HCT116 (cell line): ENCODE results near the gene COL15A1. TPM values are rescaled to one million over a fixed set of nuclear protein-coding genes. Genes with fewer than 3 reads are reported as not detected.

ENCODE experiments used
- ATAC-seq: fragments of 200-7000 bp; cut with Tn5 transposase; 2 replicates; pipeline ENCODE4 v1.9.1; 2020; ENCODE audit warnings: mild to moderate bottlenecking, moderate library complexity
- BruUV-seq: library from RNA; stranded (reverse); fragments of 400-500 nt; replicated peaks from 2 replicates; lab custom pipeline; 2021; lab: Mats Ljungman, UMichigan
- CTCF ChIA-PET: fragments of 300-600 bp; sonication (Branson Sonifier 250); formaldehyde crosslinking; loops from one replicate; lab custom pipeline; 2021; ENCODE audit warnings: antibody characterized with exemption; lab: Charles Lee
- POLR2A ChIA-PET: fragments of 300-600, 350-600 bp; sonication (Branson Sonifier 250); formaldehyde crosslinking; loops from one replicate; lab custom pipeline; 2021; ENCODE audit warnings: antibody characterized with exemption; lab: Charles Lee
- RAD21 ChIA-PET, 2 experiments: fragments of 300-600 bp; sonication (Branson Sonifier 250); formaldehyde crosslinking; loops; one replicate each; lab custom pipeline; 2023; ENCODE audit warnings: low total read pairs in 2 of 2; ENCODE audit not compliant: uncharacterized antibody in 2 of 2, unreplicated experiment in 2 of 2, low non-redundant PET in 1 of 2; lab: Charles Lee
- DNase-seq: peaks from one replicate; pipeline ENCODE4 v3.0.0-alpha.2; 2010; ENCODE audit warnings: low read depth, low spot score
- H2AFZ ChIP-seq: fragments of 200-600 bp; shearing (Covaris generic), sonication (generic); 2 replicates; pipeline ENCODE4 v1.6.1; 2017; ENCODE audit warnings: low read depth, mixed run types, mixed read lengths, antibody characterized with exemption, low read length; ENCODE audit not compliant: poor library complexity, severe bottlenecking
- H3K27ac ChIP-seq: 2 replicates; pipeline ENCODE4 v1.5.1; 2012; ENCODE audit warnings: low read depth, low read length
- H3K27me3 ChIP-seq: fragments of 200-600 bp; sonication (generic); 2 replicates; pipeline ENCODE4 v1.6.1; 2016; ENCODE audit warnings: mixed run types, low read length, mixed read lengths; ENCODE audit not compliant: insufficient read depth
- H3K36me3 ChIP-seq, 2 experiments: fragments of 200-500 bp in 1 of 2; fragments of 200-600 bp in 1 of 2; sonication (Bioruptor generic) in 1 of 2; sonication (generic) in 1 of 2; 2 replicates each; pipeline versions ENCODE4 v1.5.1 to v1.6.1; 2014 to 2016; ENCODE audit warnings: low read length in 2 of 2, inconsistent platforms in 1 of 2, mixed read lengths in 1 of 2, mixed run types in 1 of 2; ENCODE audit not compliant: insufficient read depth in 2 of 2, control insufficient read depth in 1 of 2
- H3K4me1 ChIP-seq, 2 experiments: fragments of 200-600 bp in 1 of 2; sonication (generic) in 1 of 2; 2 replicates each; pipeline versions ENCODE4 v1.5.1 to v1.6.1; 2012 to 2017; ENCODE audit warnings: low read length in 2 of 2, inconsistent platforms in 1 of 2, mild to moderate bottlenecking in 1 of 2, mixed read lengths in 1 of 2, mixed run types in 1 of 2, moderate library complexity in 1 of 2; ENCODE audit not compliant: insufficient read depth in 2 of 2, control insufficient read depth in 1 of 2
- H3K4me2 ChIP-seq: fragments of 200-600 bp; sonication (generic); 2 replicates; pipeline ENCODE4 v1.6.1; 2017; ENCODE audit warnings: mixed run types, low read length, mixed read lengths
- H3K4me3 ChIP-seq, 2 experiments: fragments of 200-600 bp in 1 of 2; sonication (generic) in 1 of 2; replicated peaks in 1 of 2; 2 replicates each; pipeline ENCODE4 v1.5.1; 2011 to 2016; ENCODE audit warnings: low read length in 2 of 2, control low read depth in 1 of 2, low read depth in 1 of 2, mild to moderate bottlenecking in 1 of 2, mixed read lengths in 1 of 2, mixed run types in 1 of 2
- H3K79me2 ChIP-seq: fragments of 200-600 bp; sonication (generic); 2 replicates; pipeline ENCODE4 v1.6.1; 2017; ENCODE audit warnings: mild to moderate bottlenecking, mixed run types, low read length, moderate library complexity, mixed read lengths; ENCODE audit not compliant: insufficient read depth
- H3K9ac ChIP-seq: fragments of 200-600 bp; sonication (generic); 2 replicates; pipeline ENCODE4 v1.6.1; 2016; ENCODE audit warnings: low read length, mixed read lengths
- H3K9me2 ChIP-seq: fragments of 200-600 bp; sonication (generic), shearing (Covaris generic); 2 replicates; pipeline ENCODE4 v1.6.1; 2017; ENCODE audit warnings: mixed run types, mild to moderate bottlenecking, moderate library complexity; ENCODE audit not compliant: insufficient read depth
- H3K9me3 ChIP-seq, 2 experiments: fragments of 200-500 bp in 1 of 2; fragments of 200-600 bp in 1 of 2; sonication (Bioruptor generic) in 1 of 2; sonication (generic) in 1 of 2; 2 replicates each; pipeline ENCODE4 v1.6.1; 2014 to 2017; ENCODE audit warnings: low read length in 2 of 2, mixed read lengths in 2 of 2, inconsistent platforms in 1 of 2, low read depth in 1 of 2, mild to moderate bottlenecking in 1 of 2, mixed run types in 1 of 2, moderate library complexity in 1 of 2; ENCODE audit not compliant: control insufficient read depth in 1 of 2, insufficient read depth in 1 of 2
- H4K20me1 ChIP-seq: fragments of 200-600 bp; sonication (generic), shearing (Covaris generic); 2 replicates; pipeline ENCODE4 v1.6.1; 2017; ENCODE audit warnings: mixed run types, mild to moderate bottlenecking, moderate library complexity; ENCODE audit not compliant: insufficient read depth
- ATF3 ChIP-seq: IDR thresholded peaks from 2 replicates; pipeline ENCODE4 v1.6.1; 2012
- CEBPB ChIP-seq: IDR thresholded peaks from 2 replicates; pipeline ENCODE4 v1.6.1; 2012; ENCODE audit warnings: low read depth
- EGR1 ChIP-seq: IDR thresholded peaks from 2 replicates; pipeline ENCODE4 v1.6.1; 2012; ENCODE audit warnings: low read depth
- ELF1 ChIP-seq: IDR thresholded peaks from 2 replicates; pipeline ENCODE4 v1.6.1; 2012; ENCODE audit warnings: low read depth, borderline replicate concordance
- EZH2phosphoT487 ChIP-seq: fragments of 200-600 bp; IDR thresholded peaks from 2 replicates; pipeline ENCODE4 v1.6.1; 2018; ENCODE audit warnings: antibody characterized with exemption, borderline replicate concordance
- FOSL1 ChIP-seq: IDR thresholded peaks from 2 replicates; pipeline ENCODE4 v1.6.1; 2012; ENCODE audit warnings: low read depth
- MAX ChIP-seq: IDR thresholded peaks from 2 replicates; pipeline ENCODE4 v1.6.1; 2012
- POLR2A ChIP-seq: IDR thresholded peaks from 2 replicates; pipeline ENCODE4 v1.7.0; 2011; ENCODE audit warnings: borderline replicate concordance; ENCODE audit not compliant: insufficient read depth, insufficient read length; ENCODE audit errors: extremely low read depth
- POLR2AphosphoS5 ChIP-seq: IDR thresholded peaks from 2 replicates; pipeline ENCODE4 v1.6.1; 2011; ENCODE audit warnings: mild to moderate bottlenecking, low read depth, low read length, moderate library complexity
- RAD21 ChIP-seq: IDR thresholded peaks from 2 replicates; pipeline ENCODE4 v1.6.1; 2012; ENCODE audit warnings: low read depth, mild to moderate bottlenecking
- REST ChIP-seq: IDR thresholded peaks from 2 replicates; pipeline ENCODE4 v1.6.1; 2012; ENCODE audit warnings: low read depth
- SIN3A ChIP-seq: IDR thresholded peaks from 2 replicates; pipeline ENCODE4 v1.6.1; 2012; ENCODE audit warnings: low read depth
- SP1 ChIP-seq: IDR thresholded peaks from 2 replicates; pipeline ENCODE4 v1.6.1; 2012; ENCODE audit warnings: low read depth
- SRF ChIP-seq: IDR thresholded peaks from 2 replicates; pipeline ENCODE4 v1.6.1; 2012; ENCODE audit warnings: low read depth
- TCF7L2 ChIP-seq: IDR thresholded peaks from 2 replicates; pipeline ENCODE4 v1.7.0; 2011; ENCODE audit warnings: borderline replicate concordance, inconsistent platforms; ENCODE audit not compliant: insufficient read depth, insufficient read length; ENCODE audit errors: extremely low read depth
- ZFX ChIP-seq: fragments of 450-650 bp; IDR thresholded peaks from 2 replicates; pipeline ENCODE4 v1.6.1; 2017
- ZNF274 ChIP-seq: fragments of 200-500 bp; sonication (Bioruptor generic); IDR thresholded peaks from 2 replicates; pipeline ENCODE4 v1.6.1; 2014; ENCODE audit warnings: mild to moderate bottlenecking, low read depth, low read length, inconsistent platforms
- intact Hi-C: fragments of 100-400 bp; cut with micrococcal nuclease; formaldehyde crosslinking; loops from 2 replicates; pipeline ENCODE4 v1.10.0; 2022
- total RNA-seq: library from RNA; stranded (reverse); gene quantifications from one replicate; pipeline ENCODE4 v1.2.1, GENCODE V29; 2021; ENCODE audit not compliant: unreplicated experiment

The COL15A1 gene
- total RNA-seq, 1 experiment from 2014 or later = 0.15 TPM

- Histone ChIP-seq H3K9ac (no peak overlapping the region), H3K9me2 (no peaks in the 10 kb centered on the region), H3K4me3 (no peak overlapping the region), H3K4me2 (no peak overlapping the region)
- ChIA-PET POLR2A (no interaction called here), CTCF (no interaction called here)
- intact Hi-C loops = no loop called here
- no peak for TF ChIP-seq ATF3
- no peak for TF ChIP-seq POLR2A
- no peak for TF ChIP-seq FOSL1
- no peak for TF ChIP-seq CEBPB
- TF ChIP-seq SIN3A = no peak
- TF ChIP-seq ZFX = no peak
- TF ChIP-seq POLR2AphosphoS5 = no peak
- TF ChIP-seq, all 23 proteins: peak for 0
- Histone ChIP-seq H3K36me3 (no peaks in the 10 kb centered on the region), H3K79me2 (no peaks in the 10 kb centered on the region), H3K27me3 (0 out of 2 replicates have a peak, but pooled peaks cover 3% of the 10 kb centered on the region), H3K4me1 (peaks cover 0 to 4% of the 10 kb centered on the region in 2 experiments; a peak in 1 of 4 replicates), H3K27ac (no peak overlapping the region), H3K9me3 (no peaks in the 10 kb centered on the region), H4K20me1 (no peaks in the 10 kb centered on the region), H2AFZ (no peak overlapping the region)
- no TSS peak for BruUV-seq
- ATAC-seq (no peak), DNase-seq (no peak)
- RAD21 ChIA-PET = no interaction called here
Observed at GRCh38 chr9:98924946-98925820, 18.5 kb upstream of the COL15A1 start.

GRCh38 chr9:98925956-98926355, 17.8 kb upstream of the COL15A1 start:
- BruUV-seq = no TSS peak
- RAD21 ChIA-PET = no interaction called here

More at GRCh38 chr9:98925956-98926355, 17.8 kb upstream of the COL15A1 start:
- intact Hi-C loops = no loop called here
- Histone ChIP-seq H3K27ac (no peak overlapping the region), H3K4me2 (no peak overlapping the region), H4K20me1 (no peaks in the 10 kb centered on the region), H3K4me1 (peaks cover 0 to 4% of the 10 kb centered on the region in 2 experiments; a peak in 1 of 4 replicates), H3K9ac (no peak overlapping the region), H3K79me2 (no peaks in the 10 kb centered on the region), H3K9me2 (no peaks in the 10 kb centered on the region), H2AFZ (no peak overlapping the region), H3K4me3 (no peak overlapping the region), H3K27me3 (no peaks in the 10 kb centered on the region), H3K9me3 (no peaks in the 10 kb centered on the region), H3K36me3 (no peaks in the 10 kb centered on the region)
- CTCF ChIA-PET = no interaction called here
- POLR2A ChIA-PET = no interaction called here
- DNase-seq (no peak), ATAC-seq (no peak)
- TF ChIP-seq CEBPB (no peak), ATF3 (no peak), POLR2A (no peak), MAX (no peak), FOSL1 (no peak), EZH2phosphoT487 (no peak), ZNF274 (no peak), EGR1 (no peak), ZFX (no peak), RAD21 (no peak), REST (no peak), ELF1 (no peak), SRF (no peak), TCF7L2 (no peak), SP1 (no peak)
